Smooth muscle cell (in vitro differentiated cells): Measurements from ENCODE around the gene TRPV5. TPM values are rescaled to one million over a fixed set of nuclear protein-coding genes. Genes with fewer than 3 reads are reported as not detected.

Experiments used
- DNase-seq: peaks from one replicate; lab custom pipeline; 2025; ENCODE audit not compliant: unreplicated experiment; lab: John Stamatoyannopoulos, UW
- H2AFZ ChIP-seq: fragments of 200-600 bp; sonication (generic); 2 replicates; pipeline ENCODE4 v1.6.0; 2016; ENCODE audit warnings: antibody characterized with exemption, low read depth, mild to moderate bottlenecking
- H3F3A ChIP-seq: fragments of 200-600 bp; sonication (generic); 2 replicates; pipeline ENCODE4 v1.6.0; 2017; ENCODE audit warnings: antibody characterized with exemption, low read depth
- H3K27ac ChIP-seq: fragments of 200-600 bp; sonication (generic); 2 replicates; pipeline ENCODE4 v1.5.1; 2016; ENCODE audit warnings: low read depth, mild to moderate bottlenecking
- H3K27me3 ChIP-seq: fragments of 200-600 bp; sonication (generic); 2 replicates; pipeline ENCODE4 v1.6.1; 2016; ENCODE audit warnings: low read depth, mild to moderate bottlenecking
- H3K36me3 ChIP-seq: fragments of 200-600 bp; sonication (generic); 2 replicates; pipeline ENCODE4 v1.5.1; 2016; ENCODE audit warnings: low read depth
- H3K4me1 ChIP-seq: fragments of 200-600 bp; sonication (generic); 2 replicates; pipeline ENCODE4 v1.5.1; 2016; ENCODE audit warnings: low read depth
- H3K4me2 ChIP-seq: fragments of 200-600 bp; sonication (generic); 2 replicates; pipeline ENCODE4 v1.6.0; 2016; ENCODE audit warnings: mild to moderate bottlenecking
- H3K4me3 ChIP-seq: fragments of 200-600 bp; sonication (generic); 2 replicates; pipeline ENCODE4 v1.5.1; 2016; ENCODE audit warnings: mild to moderate bottlenecking
- H3K79me2 ChIP-seq: fragments of 200-600 bp; sonication (generic); 2 replicates; pipeline ENCODE4 v1.6.0; 2016; ENCODE audit warnings: low read depth, mild to moderate bottlenecking
- H3K9ac ChIP-seq: fragments of 200-600 bp; sonication (generic); 2 replicates; pipeline ENCODE4 v1.6.0; 2016; ENCODE audit warnings: low read depth
- H3K9me3 ChIP-seq: fragments of 200-600 bp; sonication (generic); replicated peaks from 2 replicates; pipeline ENCODE4 v1.5.1; 2016; ENCODE audit warnings: low read depth
- H4K20me1 ChIP-seq: fragments of 200-600 bp; sonication (generic); 2 replicates; pipeline ENCODE4 v1.6.0; 2016; ENCODE audit warnings: low read depth
- CTCF ChIP-seq: fragments of 200-600 bp; sonication (generic); IDR thresholded peaks from 2 replicates; pipeline ENCODE4 v1.5.1; 2017; ENCODE audit warnings: borderline replicate concordance, mild to moderate bottlenecking, antibody characterized with exemption; ENCODE audit not compliant: insufficient read depth, poor library complexity, severe bottlenecking
- WGBS: methylation state at CpG from one replicate; pipeline ENCODE4 v1.1.7; 2016; ENCODE audit warnings: low lambda C conversion rate; 5-methylcytosine and 5-hydroxymethylcytosine counted together
- polyA plus RNA-seq: library from polyadenylated mRNA; unstranded; fragments of >200 nt; fragmentation: Nextera tagmentation; extraction: Ambion mirVana; gene quantifications from 2 replicates; pipeline ENCODE4 v1.2.1, GENCODE V29; 2016
- total RNA-seq: library from RNA; depleted of rRNA; stranded (reverse); fragments of >200 nt; gene quantifications from 2 replicates; pipeline ENCODE4 v1.2.3, GENCODE V29; 2014

TRPV5 gene
- total and polyA plus RNA-seq, 2 experiments from 2014 or later, result not detected

DNA sequence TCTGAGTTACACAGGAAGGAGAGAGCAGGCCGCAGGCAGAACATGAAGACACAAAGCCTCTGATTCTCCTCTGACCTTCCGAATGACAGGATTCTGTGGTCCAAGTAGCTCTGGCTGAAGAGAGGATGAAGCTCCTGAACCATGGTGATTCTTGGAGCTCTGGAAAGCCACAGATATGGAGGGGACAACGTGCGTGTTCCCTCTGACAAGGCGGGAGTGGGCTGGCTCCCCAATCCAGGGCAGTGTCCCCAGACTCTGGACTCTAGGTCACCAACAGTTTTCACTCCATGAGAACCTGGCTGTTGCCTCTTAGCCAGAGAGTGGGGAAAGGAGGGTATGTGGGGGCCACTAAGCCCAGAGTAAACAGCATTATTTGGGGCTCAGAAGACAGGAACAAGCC, 40.6 kb downstream of the TRPV5 start:
- no peak overlapping the region for H3K9ac ChIP-seq
- DNase-seq, result no peak
- WGBS, result 87% methylated on average over 5 of the region's 5 CpGs
- H4K20me1 ChIP-seq, result no peaks in the 10 kb centered on the region
- H2AFZ ChIP-seq, result no peak overlapping the region
- H3K9me3 ChIP-seq, result no peaks in the 10 kb centered on the region
- no peaks in the 10 kb centered on the region for H3K79me2 ChIP-seq
- H3K4me1 ChIP-seq, result no peaks in the 10 kb centered on the region
- no peak overlapping the region for H3K27ac ChIP-seq
- H3F3A ChIP-seq, result no peaks in the 10 kb centered on the region
- H3K36me3 ChIP-seq, result no peaks in the 10 kb centered on the region
- H3K4me3 ChIP-seq, result no peak overlapping the region
- H3K4me2 ChIP-seq, result no peak overlapping the region
- no peak for TF ChIP-seq CTCF
- peaks cover 20% of the 10 kb centered on the region for H3K27me3 ChIP-seq

DNA sequence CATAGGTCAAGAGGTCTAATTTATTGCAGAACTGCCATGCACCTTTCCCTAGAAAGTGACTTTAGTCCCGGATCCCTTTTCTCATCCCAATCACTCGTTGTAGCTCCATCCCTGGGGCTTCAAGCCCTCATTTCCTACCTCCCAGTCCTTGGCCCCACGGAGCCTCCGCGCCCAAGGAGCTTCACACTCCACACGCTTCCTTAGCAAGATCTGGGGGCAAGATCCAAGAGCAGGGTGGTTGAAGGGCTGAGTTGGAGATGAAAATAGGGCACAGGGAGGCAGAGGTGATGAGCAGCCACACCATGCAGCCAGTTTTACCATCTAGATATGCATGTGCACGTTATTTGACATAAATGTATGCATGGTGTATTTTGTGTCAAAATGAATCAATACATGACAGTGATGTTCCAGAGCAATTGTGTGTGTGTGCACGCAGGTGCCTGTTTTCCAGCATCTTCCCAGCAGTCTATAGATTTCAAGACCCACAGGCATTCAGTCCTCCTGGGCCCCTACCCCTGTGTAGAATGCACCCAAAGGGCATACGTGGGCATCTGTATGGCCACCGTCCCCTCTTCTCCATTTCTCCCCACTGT, 42.0 kb downstream of the TRPV5 start:
- WGBS, result 87% methylated on average over 10 of the region's 10 CpGs

GRCh38 chr7:142890874-142891485, 42.6 kb downstream of the TRPV5 start:
- Histone ChIP-seq H3K4me2 (no peak overlapping the region), H2AFZ (no peak overlapping the region), H3K4me3 (no peak overlapping the region), H3K36me3 (no peaks in the 10 kb centered on the region), H3K4me1 (no peaks in the 10 kb centered on the region), H4K20me1 (no peaks in the 10 kb centered on the region), H3K27me3 (peaks cover 13% of the 10 kb centered on the region), H3K9me3 (no peaks in the 10 kb centered on the region), H3F3A (no peaks in the 10 kb centered on the region), H3K9ac (no peak overlapping the region), H3K27ac (no peak overlapping the region), H3K79me2 (no peaks in the 10 kb centered on the region)
- WGBS, result 88% methylated on average over 12 of the region's 12 CpGs
- DNase-seq, result no peak
- no peak for TF ChIP-seq CTCF

More for the DNA sequence above, 42.0 kb downstream of the TRPV5 start:
- no peaks in the 10 kb centered on the region for H3K79me2 ChIP-seq
- H2AFZ ChIP-seq, result no peak overlapping the region
- no peak overlapping the region for H3K27ac ChIP-seq
- H3K27me3 ChIP-seq, result peaks cover 13% of the 10 kb centered on the region
- DNase-seq, result no peak
- TF ChIP-seq CTCF, result no peak
- H3K4me2 ChIP-seq, result no peak overlapping the region
- no peaks in the 10 kb centered on the region for H3K4me1 ChIP-seq
- H3K4me3 ChIP-seq, result no peak overlapping the region
- no peak overlapping the region for H3K9ac ChIP-seq
- H3K36me3 ChIP-seq, result no peaks in the 10 kb centered on the region
- no peaks in the 10 kb centered on the region for H3F3A ChIP-seq
- H4K20me1 ChIP-seq, result no peaks in the 10 kb centered on the region
- no peaks in the 10 kb centered on the region for H3K9me3 ChIP-seq

- Histone ChIP-seq H3F3A (no peaks in the 10 kb centered on the region), H3K36me3 (no peaks in the 10 kb centered on the region), H3K9ac (no peak overlapping the region), H3K9me3 (no peaks in the 10 kb centered on the region), H3K4me2 (no peak overlapping the region), H3K27ac (no peak overlapping the region), H3K79me2 (no peaks in the 10 kb centered on the region), H2AFZ (no peak overlapping the region), H3K4me3 (no peak overlapping the region), H4K20me1 (no peaks in the 10 kb centered on the region), H3K4me1 (no peaks in the 10 kb centered on the region), H3K27me3 (peaks cover 13% of the 10 kb centered on the region)
- 82% methylated on average over 3 of the region's 3 CpGs for WGBS
- TF ChIP-seq CTCF, result no peak
- no peak for DNase-seq
These were observed 43.7 kb downstream of the TRPV5 start for GRCh38 chr7:142889816-142890215.
